ENCODE results near the gene TBC1D10B.
"Not testable (repeated sequence)": the region's sequence is repeated elsewhere in the genome, so short reads cannot be mapped to it uniquely, and the experiment has no call there.

DNA sequence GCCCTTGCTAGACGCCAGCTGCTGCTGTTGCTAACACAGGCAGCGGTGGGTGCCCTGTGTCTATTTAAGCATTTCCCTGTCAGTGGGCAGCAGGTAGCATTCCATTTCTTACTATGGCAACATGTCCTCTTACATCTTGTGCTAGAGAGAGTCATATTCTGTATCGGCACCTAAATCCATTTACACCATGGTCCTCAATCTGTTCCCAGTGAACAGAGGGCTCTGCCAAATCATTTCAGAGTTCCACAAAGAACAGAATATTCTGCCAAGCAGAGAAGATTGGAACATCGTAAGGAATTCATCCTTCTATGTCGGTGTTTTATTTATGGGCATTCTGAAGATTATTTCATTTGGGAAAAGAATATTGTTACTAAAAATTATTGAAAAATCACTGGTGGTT, 31.6 kb downstream of the TBC1D10B start:
- TF ChIP-seq EZH2 (IDR thresholded peaks at IDR 0.05; ENCODE audit: borderline replicate concordance), result not testable (repeated sequence)
- TF ChIP-seq, protein P1, sequence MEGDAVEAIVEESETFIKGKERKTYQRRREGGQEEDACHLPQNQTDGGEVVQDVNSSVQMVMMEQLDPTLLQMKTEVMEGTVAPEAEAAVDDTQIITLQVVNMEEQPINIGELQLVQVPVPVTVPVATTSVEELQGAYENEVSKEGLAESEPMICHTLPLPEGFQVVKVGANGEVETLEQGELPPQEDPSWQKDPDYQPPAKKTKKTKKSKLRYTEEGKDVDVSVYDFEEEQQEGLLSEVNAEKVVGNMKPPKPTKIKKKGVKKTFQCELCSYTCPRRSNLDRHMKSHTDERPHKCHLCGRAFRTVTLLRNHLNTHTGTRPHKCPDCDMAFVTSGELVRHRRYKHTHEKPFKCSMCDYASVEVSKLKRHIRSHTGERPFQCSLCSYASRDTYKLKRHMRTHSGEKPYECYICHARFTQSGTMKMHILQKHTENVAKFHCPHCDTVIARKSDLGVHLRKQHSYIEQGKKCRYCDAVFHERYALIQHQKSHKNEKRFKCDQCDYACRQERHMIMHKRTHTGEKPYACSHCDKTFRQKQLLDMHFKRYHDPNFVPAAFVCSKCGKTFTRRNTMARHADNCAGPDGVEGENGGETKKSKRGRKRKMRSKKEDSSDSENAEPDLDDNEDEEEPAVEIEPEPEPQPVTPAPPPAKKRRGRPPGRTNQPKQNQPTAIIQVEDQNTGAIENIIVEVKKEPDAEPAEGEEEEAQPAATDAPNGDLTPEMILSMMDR (IDR thresholded peaks at IDR 0.05; ENCODE audit: poor library complexity), result not testable (repeated sequence)

Data from hepatocyte (in vitro differentiated cells).